GM19324 (cell line): ENCODE measurements around the gene CABP1.
"Not testable (repeated sequence)": the region's sequence is repeated elsewhere in the genome, so short reads cannot be mapped to it uniquely, and the experiment has no call there.

Source experiments
- ATAC-seq: cut with Tn5 transposase; IDR thresholded peaks from one replicate; pipeline ENCODE4 v1.9.1; 2021; ENCODE audit warnings: mild to moderate bottlenecking, moderate library complexity; ENCODE audit not compliant: unreplicated experiment, low FRiP score

Gene CABP1

GRCh38 chr12:120663741-120664140 lies 23.3 kb downstream of the CABP1 start:
- no peak for ATAC-seq

- ATAC-seq = no peak
These were observed 26.4 kb downstream of the CABP1 start for GRCh38 chr12:120666571-120667390.

- no peak for ATAC-seq
These were observed 27.9 kb downstream of the CABP1 start for GRCh38 chr12:120668091-120668867.

DNA sequence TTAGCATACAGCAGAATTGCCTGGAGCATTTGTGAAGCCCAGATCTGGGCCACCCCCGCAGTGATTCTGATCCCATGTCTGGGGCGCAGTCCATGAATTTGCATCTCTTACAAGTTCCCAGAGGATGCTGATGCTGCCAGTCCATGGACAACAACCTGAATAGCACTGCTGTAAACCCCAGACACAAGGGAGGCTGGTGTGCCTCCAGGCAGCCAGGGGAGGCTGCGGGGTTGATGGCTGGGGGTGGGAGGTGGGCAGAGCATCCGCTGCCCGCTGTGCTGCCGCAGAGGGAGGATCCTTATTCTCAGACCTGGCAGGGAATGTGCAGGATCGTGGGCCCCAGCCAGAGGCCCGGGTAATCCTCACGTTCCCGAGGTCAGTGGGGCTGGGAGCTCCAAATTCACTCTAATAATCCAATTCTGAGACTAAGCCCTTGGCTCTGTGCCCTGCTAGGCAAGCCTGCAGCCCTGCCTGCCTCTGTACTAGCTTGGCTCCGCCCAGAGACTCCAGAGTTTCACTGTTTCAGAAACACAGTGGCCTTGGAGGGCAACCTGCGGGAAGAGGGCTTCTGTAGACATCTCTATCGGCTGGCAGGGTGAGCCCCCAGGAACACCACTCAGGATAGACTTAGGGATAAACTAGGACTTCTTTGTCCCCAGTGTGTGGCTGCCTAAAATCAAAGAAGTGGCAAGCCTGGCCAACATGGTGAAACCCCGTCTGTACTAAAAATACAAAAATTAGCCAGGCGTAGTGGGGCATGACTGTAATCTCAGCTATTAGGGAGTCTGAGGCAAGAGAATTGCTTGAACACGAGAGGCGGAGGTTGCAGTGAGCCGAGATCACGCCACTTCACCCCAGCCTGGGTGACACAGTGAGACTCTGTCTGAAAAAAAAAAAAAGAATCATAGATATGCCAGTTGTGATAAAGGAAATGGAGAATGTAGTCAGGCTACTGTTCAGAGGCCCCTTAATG lies 28.7 kb downstream of the CABP1 start:
- ATAC-seq = no peak

DNA sequence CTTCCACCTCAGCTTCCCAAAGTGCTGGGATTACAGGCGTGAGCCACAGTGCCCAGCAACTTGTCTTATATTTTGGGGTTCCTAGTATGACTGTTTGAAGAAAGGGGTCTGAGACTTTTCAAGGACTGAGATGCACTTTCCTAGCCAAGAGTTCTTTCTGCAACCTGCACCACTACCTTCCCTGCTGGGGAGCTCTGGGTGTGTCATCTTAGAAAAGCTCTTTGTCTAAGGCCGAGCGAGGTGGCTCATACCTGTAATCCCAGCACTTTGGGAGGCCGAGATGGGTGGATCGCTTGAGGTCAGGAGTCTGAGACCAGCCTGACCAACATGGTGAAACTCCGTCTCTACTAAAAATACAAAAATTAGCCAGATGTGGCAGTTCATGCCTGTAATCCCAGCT lies 29.8 kb downstream of the CABP1 start:
- ATAC-seq = not testable (repeated sequence)

- no peak for ATAC-seq
These were observed 30.2 kb downstream of the CABP1 start for GRCh38 chr12:120670667-120671066.

DNA sequence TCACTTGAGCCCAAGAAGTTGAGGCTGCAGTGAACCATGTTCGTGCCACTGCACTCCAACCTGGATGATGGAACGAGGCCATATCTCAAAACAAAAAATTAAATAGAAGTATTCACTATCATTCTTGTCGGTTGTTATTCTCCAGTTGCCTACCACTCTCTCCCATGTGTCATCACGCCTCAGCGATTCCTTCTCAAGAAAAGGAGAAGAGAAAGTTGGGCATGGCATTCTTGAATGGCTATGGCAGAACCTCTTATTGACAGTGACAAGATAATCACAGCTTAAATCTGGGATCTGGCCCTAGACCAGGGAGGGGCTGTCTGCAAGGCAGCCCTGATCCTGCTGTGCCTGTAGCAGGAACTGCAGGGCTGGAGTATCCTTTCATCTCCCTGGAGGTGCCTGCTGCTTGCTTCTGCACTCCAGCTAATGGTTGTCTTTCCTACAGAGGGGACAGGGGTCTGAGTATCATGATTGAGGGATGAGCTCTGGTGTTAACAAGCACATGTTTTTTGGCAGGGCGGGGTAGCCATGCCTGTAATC lies 33.7 kb downstream of the CABP1 start:
- no peak for ATAC-seq

- ATAC-seq = no peak
These were observed 37.5 kb downstream of the CABP1 start for GRCh38 chr12:120677765-120678473.

DNA sequence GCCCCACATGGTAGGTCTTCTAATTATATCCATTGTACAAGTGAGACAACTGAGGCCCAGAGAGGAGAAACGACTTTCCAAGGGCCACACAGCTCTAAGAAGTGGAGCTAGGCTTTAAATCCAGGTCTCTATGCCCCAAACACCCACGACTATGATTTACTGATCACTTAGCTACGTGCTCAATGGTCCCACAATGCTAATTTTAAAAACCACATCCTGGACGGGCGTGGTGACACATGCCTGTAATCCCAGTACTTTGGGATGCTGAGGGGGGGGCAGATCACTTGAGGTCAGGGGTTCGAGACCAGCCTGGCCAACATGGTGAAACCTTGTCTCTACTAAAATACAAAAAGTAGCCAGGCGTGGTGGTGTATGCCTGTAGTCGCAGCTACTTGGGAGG lies 38.1 kb downstream of the CABP1 start:
- ATAC-seq = no peak

- no peak for ATAC-seq
These were observed 39.8 kb downstream of the CABP1 start for GRCh38 chr12:120680165-120680738.

- no peak for ATAC-seq
These were observed 44.1 kb downstream of the CABP1 start for GRCh38 chr12:120684523-120684932.

- ATAC-seq = no peak
These were observed 45.1 kb downstream of the CABP1 start for GRCh38 chr12:120685522-120685921.

- peak; percentile 82 for ATAC-seq
These were observed 45.8 kb downstream of the CABP1 start for GRCh38 chr12:120686151-120686689.

DNA sequence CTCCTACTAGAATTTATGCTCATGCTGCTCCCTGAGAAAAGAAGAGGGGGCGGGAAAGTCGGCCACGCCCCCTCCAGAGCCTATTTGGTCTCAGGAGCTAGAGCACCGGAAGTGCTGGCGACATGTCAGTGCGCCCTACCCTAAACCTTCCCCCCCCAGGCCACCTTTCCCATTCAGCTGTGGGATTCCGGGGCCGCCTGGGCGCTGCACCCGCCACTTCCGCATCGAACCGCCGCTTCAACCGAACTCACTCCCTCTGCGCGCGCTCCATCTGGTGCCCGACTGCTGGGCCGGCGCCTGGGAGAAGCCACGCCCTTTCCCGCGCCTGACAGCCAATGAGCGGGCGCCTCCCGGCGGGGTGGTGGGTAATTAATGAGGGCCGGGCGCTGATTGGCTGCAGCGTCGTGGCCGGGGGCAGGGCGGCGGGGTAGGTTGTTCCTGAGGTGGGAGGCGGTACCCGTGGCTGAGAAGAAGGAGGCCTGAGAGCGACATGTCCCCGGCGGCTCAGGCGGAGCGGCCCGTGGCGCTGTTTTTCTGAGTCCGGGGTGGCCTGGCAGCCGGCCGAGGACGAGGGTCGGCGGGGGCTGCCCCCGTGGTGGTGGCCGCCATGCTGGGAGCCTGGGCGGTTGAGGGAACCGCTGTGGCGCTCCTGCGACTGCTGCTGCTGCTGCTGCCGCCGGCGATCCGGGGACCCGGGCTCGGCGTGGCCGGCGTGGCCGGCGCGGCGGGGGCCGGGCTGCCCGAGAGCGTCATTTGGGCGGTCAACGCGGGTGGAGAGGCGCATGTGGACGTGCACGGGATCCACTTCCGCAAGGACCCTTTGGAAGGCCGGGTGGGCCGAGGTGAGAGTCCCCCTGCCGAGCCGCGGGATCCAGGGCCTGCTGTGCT lies 46.5 kb downstream of the CABP1 start, which contains the start of gene MLEC:
Gene MLEC, plus strand, starts transcription at position 460 of the 888 bp plus-strand sequence. Its CDS starts 148 bp downstream, at position 608.
- ATAC-seq = peak; percentile 67

DNA sequence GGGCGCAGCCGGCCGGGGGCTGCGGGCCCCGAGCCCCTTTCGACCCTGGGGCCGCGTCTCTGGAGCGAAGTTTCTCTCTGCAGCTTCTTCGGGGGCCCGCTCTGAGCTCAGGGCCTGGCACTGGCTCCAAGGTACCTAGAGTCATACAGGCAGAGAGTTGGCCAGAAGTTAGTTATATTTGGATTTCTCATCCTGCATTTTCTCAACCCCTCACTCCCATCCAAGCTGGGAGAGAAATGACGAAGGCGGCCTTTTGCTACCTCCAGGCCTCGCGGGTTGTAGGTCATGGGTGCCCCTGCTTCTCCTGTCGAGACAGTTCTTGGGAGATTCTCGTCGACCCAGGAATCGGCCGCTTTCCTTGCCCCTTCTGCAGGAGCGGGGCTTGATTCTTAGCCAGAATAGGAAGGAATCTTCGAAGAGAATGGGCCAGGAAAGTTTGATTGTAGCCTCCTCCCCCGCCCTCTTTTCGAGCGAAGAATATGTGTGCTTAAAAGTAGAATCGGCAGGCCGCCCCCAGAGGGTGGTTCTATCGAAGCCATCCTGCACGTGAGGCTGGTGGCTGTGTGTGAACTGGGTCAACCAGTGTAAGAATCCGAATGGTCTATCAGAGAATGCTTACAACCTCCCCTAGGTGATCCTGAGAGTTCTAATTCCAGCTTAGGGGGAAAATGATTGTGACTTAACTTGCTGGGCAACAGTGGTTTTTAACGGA lies 47.3 kb downstream of the CABP1 start:
- ATAC-seq = no peak

- no peak for ATAC-seq
These were observed 48.2 kb downstream of the CABP1 start for GRCh38 chr12:120688527-120689071.
